ENCODE results near the gene SETDB1.

SETDB1 gene

GRCh38 chr1:150976879-150977694 is 50.9 kb downstream of the SETDB1 start:
- DNase-seq = no peak

- DNase-seq = peak; percentile 87
Measured at GRCh38 chr1:150979092-150980056, 53.2 kb downstream of the SETDB1 start.

- DNase-seq = no peak
Measured at GRCh38 chr1:150981177-150981804, 55.1 kb downstream of the SETDB1 start.

DNA sequence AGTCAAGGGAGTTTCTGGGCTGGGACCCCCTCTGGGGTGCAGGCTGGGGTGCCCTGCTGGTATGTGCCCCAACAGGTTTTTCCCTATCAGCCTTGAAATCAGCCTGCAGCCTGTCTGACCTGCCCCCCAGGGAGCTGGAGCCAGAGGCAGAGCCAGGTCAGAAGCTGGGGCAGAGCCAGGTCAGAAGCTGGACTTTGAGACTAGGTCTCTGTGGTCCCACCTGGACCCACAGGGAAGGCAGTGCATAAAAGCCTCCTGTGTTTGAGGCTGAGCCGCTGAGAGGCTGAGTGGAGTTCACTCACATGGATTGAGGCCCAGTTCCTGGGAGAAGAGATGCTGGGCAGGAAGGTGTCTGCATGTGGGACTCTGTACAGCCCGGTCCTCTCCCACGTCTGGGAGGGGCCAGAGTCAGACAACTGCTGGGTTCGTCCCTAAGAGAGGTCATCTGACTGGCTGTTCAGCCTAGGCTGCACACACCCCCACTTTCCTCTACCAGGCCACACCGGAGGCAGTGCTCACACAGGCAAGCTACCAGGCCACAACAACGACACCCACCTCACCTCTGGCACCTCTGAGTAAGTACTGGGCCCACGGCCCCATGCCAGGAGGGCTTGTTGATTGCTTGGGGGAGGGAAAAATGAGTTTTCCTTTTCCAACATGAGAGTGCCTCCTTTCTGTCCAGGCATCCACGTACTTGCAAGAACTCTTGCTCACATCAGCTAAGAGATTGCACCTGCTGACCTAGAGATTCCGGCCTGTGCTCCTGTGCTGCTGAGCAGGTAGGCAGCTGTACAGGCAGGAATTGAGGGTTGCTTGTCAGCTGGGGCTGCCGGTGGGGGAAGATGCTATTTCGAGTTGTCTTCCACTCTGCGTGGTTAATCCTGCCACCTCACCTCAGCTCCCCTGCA is 55.9 kb downstream of the SETDB1 start, which contains the start of gene ANXA9:
Gene ANXA9, plus strand, starts transcription at position 488 of the 908 bp plus-strand sequence. CDS start 814 bp downstream, outside the sequence.
- no peak for DNase-seq

- no peak for DNase-seq
Measured at GRCh38 chr1:150985179-150985825, 59.1 kb downstream of the SETDB1 start.

- DNase-seq = no peak
Measured at GRCh38 chr1:150987924-150988323, 61.8 kb downstream of the SETDB1 start.

GRCh38 chr1:150992626-150993025 is 66.5 kb downstream of the SETDB1 start:
- no peak for DNase-seq

DNA sequence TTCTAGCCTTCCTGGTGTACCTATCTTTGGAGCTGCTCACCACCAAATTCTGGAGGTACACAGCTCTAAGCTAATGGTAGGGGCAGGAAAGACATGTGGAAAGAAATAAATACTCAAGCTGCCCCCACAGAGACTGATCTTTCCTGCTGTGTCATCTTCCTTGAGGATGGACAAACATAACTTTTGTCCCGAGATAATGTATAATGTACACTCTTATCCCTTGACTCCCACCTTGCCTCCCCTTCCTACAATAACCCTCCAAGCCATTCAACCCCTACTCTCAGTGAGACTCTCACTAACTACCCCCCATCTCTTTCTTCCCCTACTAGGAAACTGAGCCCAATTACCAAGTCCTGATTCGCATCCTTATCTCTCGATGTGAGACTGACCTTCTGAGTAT is 68.1 kb downstream of the SETDB1 start:
- DNase-seq = no peak

DNA sequence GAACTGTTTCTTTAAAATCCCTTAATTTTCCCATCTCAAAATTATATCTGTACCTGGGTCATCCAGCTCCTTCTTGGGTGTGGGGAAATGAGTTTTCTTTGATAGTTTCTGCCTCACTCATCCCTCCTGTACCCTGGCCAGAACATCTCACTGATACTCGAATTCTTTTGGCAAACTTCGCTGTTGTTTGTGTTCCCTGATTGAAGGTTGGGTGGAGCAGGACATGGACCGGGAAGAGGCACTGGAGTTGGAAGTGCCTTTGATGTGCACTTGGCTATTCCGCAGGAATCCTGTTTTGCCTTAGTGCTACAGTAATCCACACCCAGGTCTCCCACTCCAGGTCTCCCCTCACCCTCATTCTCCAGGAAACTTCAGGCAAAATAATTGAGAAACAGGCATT is 69.3 kb downstream of the SETDB1 start:
- no peak for DNase-seq

GRCh38 chr1:150995896-150996295 is 69.7 kb downstream of the SETDB1 start:
- DNase-seq = no peak

GRCh38 chr1:150997126-150997872 is 71.1 kb downstream of the SETDB1 start:
- no peak for DNase-seq

DNA sequence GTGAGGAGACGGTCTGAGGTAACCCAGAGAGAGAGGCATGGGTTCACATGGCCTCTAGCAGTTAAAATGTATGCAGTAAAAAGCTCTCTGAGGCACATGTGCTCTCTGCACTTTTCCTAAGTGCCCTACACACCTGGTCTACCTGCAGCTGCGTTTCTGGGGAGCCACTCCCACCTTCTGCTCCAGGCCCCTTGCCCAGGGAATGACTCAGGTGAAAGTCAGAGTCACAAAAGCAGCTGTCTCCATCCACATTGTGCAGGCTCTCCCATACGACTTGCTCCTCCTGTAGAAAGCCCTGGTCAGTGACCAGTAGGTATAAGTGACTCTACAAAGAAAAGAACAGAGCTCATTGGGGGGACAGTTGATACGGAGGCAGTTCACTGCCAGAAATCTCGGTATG is 71.8 kb downstream of the SETDB1 start:
- no peak for DNase-seq

DNA sequence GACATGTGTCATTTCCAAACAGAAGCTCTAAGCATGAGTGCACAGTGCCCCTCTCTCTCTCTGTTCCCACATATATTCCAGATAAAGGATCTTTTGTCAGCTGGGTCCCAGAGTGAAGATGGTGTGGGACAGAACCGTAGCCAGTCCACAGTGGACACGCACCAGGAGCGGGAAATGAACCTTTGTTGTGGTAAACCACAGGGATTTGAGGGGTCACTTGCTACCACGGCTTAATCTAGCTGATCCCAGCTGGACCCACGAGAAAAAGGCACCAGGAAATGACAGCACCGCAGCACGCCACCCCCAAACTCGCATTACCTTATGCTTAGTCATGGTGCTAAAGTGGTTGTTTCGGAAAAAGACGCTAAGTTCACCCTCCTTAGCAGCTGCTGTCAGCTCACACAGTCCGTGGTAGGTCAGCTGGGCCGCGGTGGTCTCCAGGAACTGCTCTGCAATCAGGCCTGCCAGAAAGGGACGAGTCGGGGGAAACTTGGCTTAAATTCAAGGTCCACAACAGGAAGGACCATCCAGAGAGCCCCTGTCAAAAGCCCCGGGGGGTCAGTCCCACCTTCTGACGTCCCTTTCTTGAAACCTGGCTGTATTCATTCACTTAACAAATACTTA is 73.0 kb downstream of the SETDB1 start:
- peak; percentile 63 for DNase-seq

GRCh38 chr1:150999926-151000325 is 73.8 kb downstream of the SETDB1 start:
- DNase-seq = no peak

DNA sequence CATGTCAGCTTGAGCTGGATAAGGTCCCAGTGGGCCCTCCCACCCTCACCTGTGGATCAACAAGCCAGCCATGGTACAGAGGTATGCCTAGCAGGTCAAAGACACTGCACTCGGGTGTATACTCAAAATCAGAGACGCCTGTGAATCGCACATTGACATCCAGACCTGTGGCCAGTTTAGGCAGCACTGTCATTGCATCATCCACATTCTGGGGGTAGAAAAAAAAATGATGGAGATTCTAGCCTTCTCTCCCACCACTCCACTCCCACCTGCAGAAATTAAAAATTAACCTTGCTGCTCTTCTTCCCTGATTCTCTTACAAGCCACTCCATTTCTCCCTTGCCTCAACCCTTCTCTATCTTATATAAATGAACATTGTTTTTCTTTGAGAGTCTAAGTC is 74.2 kb downstream of the SETDB1 start:
- no peak for DNase-seq

- no peak for DNase-seq
Measured at GRCh38 chr1:151001602-151002001, 75.4 kb downstream of the SETDB1 start.

DNA sequence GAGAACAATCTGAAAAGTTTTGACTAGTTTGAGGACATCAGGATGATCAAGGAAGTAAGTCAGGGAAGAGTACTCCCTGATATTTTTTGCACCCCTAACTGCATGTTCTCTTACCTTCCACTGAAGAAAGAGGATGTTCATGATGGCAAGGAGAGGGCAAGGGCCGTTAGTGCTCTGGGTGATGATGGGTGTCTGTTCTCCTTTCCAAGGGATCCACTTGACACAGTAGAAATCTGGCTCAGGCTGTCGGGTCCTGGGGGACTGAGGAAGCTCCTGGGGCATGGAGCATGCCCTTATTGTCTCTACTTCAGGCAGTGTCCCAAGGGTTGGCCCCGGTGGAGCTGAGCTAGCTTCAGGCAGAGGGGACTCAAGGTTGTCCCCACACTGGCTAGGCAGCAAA is 75.9 kb downstream of the SETDB1 start:
- DNase-seq = no peak

DNA sequence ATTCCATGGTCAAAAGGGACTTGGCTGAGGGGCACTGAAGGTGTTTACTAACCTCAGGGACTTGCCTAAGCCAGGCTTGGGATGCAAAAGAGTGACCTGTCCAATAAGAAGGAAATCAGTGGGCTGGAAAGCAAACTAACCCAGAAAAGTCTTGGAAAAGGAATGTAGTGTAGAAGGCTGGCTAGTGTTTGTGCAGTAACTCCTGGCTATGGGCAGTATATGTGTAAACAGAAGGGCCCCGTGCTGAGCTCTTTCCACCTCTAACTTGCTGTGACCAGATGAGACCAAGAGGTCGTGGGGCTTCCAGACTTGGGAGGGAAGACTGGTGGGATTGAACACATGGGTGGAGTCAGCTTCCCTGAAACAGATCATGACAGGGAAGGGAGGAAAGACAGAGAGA is 76.4 kb downstream of the SETDB1 start:
- DNase-seq = no peak

DNA sequence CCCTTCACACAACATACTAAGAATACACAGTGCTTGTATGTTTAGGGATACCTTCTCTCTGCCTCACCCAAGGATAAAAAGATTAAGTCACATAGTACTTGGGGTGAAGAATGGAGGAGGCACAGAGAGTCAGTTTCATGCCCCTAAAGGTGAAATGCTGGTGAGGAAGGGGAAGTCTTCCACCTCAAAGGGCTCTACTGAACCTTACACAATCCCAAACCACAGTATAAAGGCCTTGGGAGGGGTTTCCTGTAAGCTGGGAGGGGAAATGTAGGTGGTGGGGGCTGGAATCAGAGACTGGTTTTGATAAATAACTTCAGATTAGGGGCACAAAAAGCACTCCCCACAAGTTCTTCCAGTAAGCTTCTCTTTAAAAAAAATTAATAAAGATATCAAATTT is 77.0 kb downstream of the SETDB1 start:
- DNase-seq = no peak

GRCh38 chr1:151005729-151006319 is 79.7 kb downstream of the SETDB1 start:
- DNase-seq = no peak

All from fibroblast of skin of right biceps (primary cell).